Measurements from ENCODE around the gene ZSWIM5. TPM values are rescaled to one million over a fixed set of nuclear protein-coding genes. Genes with fewer than 3 reads are reported as not detected.
A peak's percentile ranks its signal among the peaks of the same experiment; 100 is the strongest.

Gene ZSWIM5
- total and polyA plus RNA-seq, 9 of the 15 experiments (the other 6 are each of a cell fraction or from before 2014, with no cell fraction given), result under 0.01 to 0.07 (median 0.03) TPM; not detected in 3

DNA sequence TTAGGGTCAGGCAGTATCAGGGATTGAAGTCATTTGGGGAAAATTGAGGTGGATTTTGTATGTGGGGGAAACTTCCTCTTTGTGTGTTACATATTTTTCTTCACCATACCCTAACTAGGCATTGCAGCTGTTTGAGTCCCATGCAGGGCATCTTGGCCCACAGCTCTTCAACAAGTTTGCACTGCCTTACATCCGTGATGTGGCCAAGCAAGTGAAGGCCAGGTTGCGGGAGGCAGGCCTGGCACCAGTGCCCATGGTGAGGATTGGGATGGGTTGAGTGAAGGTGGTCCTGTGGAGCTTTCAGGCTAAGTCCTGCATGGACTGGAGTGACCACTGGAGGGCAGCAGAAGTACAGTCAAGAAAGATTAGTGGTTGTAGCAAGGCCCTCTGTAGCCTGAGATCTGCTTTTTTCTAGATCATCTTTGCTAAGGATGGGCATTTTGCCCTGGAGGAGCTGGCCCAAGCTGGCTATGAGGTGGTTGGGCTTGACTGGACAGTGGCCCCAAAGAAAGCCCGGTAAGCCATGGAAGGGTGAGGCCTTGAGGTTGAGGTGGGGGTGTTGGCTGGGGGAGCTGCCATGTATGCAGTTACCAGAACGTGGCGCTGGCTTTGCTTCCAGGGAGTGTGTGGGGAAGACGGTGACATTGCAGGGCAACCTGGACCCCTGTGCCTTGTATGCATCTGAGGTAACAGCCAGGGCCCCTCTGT, 191.9 kb downstream of the ZSWIM5 start (continued):
- TF ChIP-seq GABPB2 (CRISPR knock-in tag; conservative IDR thresholded peaks at IDR 0.05) (no peak), NR1H2 (CRISPR knock-in tag; IDR thresholded peaks at IDR 0.05) (no peak), ARNT (IDR thresholded peaks at IDR 0.05) (peak in 1 of 2 experiments; percentile 87; a peak in 2 of 4 replicates), TARDBP (IDR thresholded peaks at IDR 0.05) (no peak), CTBP1 (IDR thresholded peaks at IDR 0.05; ENCODE audit: borderline replicate concordance) (peak; percentile 77), MECOM (CRISPR knock-in tag; IDR thresholded peaks at IDR 0.05) (no peak), CEBPB (tag; IDR thresholded peaks at IDR 0.05) (no peak), PRPF4 (IDR thresholded peaks at IDR 0.05; ENCODE audit: insufficient read depth, low read depth, low read length, poor library complexity, severe bottlenecking) (no peak), ZBTB8A (IDR thresholded peaks at IDR 0.05; ENCODE audit: partially characterized antibody) (no peak), MYBL2 (IDR thresholded peaks at IDR 0.05; ENCODE audit: low read depth) (no peak), MYBL2 (CRISPR knock-in tag; IDR thresholded peaks at IDR 0.05; ENCODE audit: borderline replicate concordance) (no peak), L3MBTL2 (IDR thresholded peaks at IDR 0.05) (peak; percentile 58; the same call in 1 of the 2 replicates)
- TF ChIP-seq, protein P1, sequence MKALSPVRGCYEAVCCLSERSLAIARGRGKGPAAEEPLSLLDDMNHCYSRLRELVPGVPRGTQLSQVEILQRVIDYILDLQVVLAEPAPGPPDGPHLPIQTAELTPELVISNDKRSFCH (CRISPR knock-in tag; IDR thresholded peaks at IDR 0.05), result no peak
- TF ChIP-seq, protein P1 (tag; IDR thresholded peaks at IDR 0.05), result peak; percentile 80; the same call in 1 of the 2 replicates
- TF ChIP-seq, protein P2, sequence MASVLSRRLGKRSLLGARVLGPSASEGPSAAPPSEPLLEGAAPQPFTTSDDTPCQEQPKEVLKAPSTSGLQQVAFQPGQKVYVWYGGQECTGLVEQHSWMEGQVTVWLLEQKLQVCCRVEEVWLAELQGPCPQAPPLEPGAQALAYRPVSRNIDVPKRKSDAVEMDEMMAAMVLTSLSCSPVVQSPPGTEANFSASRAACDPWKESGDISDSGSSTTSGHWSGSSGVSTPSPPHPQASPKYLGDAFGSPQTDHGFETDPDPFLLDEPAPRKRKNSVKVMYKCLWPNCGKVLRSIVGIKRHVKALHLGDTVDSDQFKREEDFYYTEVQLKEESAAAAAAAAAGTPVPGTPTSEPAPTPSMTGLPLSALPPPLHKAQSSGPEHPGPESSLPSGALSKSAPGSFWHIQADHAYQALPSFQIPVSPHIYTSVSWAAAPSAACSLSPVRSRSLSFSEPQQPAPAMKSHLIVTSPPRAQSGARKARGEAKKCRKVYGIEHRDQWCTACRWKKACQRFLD (CRISPR knock-in tag; IDR thresholded peaks at IDR 0.05), result no peak
- TF ChIP-seq, protein P3, sequence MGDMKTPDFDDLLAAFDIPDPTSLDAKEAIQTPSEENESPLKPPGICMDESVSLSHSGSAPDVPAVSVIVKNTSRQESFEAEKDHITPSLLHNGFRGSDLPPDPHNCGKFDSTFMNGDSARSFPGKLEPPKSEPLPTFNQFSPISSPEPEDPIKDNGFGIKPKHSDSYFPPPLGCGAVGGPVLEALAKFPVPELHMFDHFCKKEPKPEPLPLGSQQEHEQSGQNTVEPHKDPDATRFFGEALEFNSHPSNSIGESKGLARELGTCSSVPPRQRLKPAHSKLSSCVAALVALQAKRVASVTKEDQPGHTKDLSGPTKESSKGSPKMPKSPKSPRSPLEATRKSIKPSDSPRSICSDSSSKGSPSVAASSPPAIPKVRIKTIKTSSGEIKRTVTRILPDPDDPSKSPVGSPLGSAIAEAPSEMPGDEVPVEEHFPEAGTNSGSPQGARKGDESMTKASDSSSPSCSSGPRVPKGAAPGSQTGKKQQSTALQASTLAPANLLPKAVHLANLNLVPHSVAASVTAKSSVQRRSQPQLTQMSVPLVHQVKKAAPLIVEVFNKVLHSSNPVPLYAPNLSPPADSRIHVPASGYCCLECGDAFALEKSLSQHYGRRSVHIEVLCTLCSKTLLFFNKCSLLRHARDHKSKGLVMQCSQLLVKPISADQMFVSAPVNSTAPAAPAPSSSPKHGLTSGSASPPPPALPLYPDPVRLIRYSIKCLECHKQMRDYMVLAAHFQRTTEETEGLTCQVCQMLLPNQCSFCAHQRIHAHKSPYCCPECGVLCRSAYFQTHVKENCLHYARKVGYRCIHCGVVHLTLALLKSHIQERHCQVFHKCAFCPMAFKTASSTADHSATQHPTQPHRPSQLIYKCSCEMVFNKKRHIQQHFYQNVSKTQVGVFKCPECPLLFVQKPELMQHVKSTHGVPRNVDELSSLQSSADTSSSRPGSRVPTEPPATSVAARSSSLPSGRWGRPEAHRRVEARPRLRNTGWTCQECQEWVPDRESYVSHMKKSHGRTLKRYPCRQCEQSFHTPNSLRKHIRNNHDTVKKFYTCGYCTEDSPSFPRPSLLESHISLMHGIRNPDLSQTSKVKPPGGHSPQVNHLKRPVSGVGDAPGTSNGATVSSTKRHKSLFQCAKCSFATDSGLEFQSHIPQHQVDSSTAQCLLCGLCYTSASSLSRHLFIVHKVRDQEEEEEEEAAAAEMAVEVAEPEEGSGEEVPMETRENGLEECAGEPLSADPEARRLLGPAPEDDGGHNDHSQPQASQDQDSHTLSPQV (IDR thresholded peaks at IDR 0.05), result no peak
- TF ChIP-seq, protein P4, sequence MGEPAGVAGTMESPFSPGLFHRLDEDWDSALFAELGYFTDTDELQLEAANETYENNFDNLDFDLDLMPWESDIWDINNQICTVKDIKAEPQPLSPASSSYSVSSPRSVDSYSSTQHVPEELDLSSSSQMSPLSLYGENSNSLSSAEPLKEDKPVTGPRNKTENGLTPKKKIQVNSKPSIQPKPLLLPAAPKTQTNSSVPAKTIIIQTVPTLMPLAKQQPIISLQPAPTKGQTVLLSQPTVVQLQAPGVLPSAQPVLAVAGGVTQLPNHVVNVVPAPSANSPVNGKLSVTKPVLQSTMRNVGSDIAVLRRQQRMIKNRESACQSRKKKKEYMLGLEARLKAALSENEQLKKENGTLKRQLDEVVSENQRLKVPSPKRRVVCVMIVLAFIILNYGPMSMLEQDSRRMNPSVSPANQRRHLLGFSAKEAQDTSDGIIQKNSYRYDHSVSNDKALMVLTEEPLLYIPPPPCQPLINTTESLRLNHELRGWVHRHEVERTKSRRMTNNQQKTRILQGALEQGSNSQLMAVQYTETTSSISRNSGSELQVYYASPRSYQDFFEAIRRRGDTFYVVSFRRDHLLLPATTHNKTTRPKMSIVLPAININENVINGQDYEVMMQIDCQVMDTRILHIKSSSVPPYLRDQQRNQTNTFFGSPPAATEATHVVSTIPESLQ (CRISPR knock-in tag; IDR thresholded peaks at IDR 0.05), result peak; percentile 18; the same call in 1 of the 2 replicates
